Measurements from ENCODE around the gene GALNS.

DNA sequence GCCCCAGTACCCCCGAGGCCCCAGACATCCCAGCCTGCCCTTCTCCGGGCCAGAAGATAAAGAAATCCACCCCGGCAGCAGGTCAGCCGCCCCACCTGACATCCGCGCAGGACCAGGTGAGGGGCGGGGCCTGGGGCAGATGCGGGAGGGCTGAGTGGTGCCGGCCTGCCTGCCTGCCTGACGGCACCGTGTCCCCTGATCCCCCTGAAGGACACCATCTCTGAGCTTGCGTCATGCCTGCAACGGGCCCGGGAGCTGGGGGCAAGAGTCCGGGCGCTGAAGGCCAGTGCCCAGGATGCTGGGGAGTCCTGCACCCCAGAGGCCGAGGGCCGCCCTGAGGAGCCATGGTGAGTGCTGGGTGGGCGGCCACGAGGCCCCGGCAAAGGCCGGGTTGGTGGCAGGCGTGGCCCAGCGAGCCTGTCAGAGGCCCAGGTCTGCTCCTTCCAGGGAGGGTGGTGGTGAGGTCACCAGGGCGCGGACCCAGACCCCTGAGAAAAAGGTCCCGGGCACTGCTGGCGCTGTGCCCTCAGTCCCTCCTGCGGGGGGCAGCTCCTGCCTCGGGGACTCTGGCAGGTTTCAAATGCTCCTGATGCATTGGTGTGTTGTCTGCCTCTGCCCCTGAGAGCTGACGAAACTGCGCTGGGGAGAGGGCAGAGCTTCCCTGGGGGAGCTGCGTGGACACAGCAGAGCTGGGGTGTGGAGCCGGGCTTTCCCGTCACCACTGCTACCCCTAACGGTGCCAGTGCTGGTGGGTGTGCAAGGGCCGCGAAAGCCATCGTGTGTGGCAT, 52.0 kb downstream of the GALNS start:
- TF ChIP-seq, protein P1, sequence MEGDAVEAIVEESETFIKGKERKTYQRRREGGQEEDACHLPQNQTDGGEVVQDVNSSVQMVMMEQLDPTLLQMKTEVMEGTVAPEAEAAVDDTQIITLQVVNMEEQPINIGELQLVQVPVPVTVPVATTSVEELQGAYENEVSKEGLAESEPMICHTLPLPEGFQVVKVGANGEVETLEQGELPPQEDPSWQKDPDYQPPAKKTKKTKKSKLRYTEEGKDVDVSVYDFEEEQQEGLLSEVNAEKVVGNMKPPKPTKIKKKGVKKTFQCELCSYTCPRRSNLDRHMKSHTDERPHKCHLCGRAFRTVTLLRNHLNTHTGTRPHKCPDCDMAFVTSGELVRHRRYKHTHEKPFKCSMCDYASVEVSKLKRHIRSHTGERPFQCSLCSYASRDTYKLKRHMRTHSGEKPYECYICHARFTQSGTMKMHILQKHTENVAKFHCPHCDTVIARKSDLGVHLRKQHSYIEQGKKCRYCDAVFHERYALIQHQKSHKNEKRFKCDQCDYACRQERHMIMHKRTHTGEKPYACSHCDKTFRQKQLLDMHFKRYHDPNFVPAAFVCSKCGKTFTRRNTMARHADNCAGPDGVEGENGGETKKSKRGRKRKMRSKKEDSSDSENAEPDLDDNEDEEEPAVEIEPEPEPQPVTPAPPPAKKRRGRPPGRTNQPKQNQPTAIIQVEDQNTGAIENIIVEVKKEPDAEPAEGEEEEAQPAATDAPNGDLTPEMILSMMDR (IDR thresholded peaks at IDR 0.05; ENCODE audit: borderline replicate concordance, extremely low read depth, low read length, poor library complexity, severe bottlenecking): no peak
- TF ChIP-seq EZH2 (IDR thresholded peaks at IDR 0.05; ENCODE audit: borderline replicate concordance, low read depth, low read length, severe bottlenecking): no peak

Measured in DND-41 (cell line).